Measurements from ENCODE around the gene HECTD1. TPM values are rescaled to one million over a fixed set of nuclear protein-coding genes. Genes with fewer than 3 reads are reported as not detected.

HECTD1 gene
- total RNA-seq, 1 experiment from 2014 or later: 88.5 TPM

GRCh38 chr14:31162910-31163649, 44.5 kb downstream of the HECTD1 start:
- ATAC-seq (no peak), DNase-seq (ENCODE audit: low spot score) (no peak)
- Mint-ChIP-seq H3K27ac (no peak overlapping the region), H3K36me3 (peaks cover 43% of the 10 kb centered on the region), H3K27me3 (ENCODE audit: low read depth) (no peaks in the 10 kb centered on the region), H3K9me3 (no peaks in the 10 kb centered on the region), H3K4me1 (no peaks in the 10 kb centered on the region), H3K4me3 (no peak overlapping the region)
- TF ChIP-seq, protein P1, sequence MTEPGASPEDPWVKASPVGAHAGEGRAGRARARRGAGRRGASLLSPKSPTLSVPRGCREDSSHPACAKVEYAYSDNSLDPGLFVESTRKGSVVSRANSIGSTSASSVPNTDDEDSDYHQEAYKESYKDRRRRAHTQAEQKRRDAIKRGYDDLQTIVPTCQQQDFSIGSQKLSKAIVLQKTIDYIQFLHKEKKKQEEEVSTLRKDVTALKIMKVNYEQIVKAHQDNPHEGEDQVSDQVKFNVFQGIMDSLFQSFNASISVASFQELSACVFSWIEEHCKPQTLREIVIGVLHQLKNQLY (CRISPR knock-in tag; IDR thresholded peaks at IDR 0.05): no peak
- TF ChIP-seq TP53 (CRISPR knock-in tag; IDR thresholded peaks at IDR 0.05) (no peak), IRF1 (CRISPR knock-in tag; IDR thresholded peaks at IDR 0.05) (no peak), ATF1 (CRISPR knock-in tag; IDR thresholded peaks at IDR 0.05) (no peak), USF2 (CRISPR knock-in tag; IDR thresholded peaks at IDR 0.05) (no peak), TEAD4 (CRISPR knock-in tag; IDR thresholded peaks at IDR 0.05) (no peak), ELF4 (CRISPR knock-in tag; IDR thresholded peaks at IDR 0.05; ENCODE audit: low read depth) (no peak)
- TF ChIP-seq, protein P2, sequence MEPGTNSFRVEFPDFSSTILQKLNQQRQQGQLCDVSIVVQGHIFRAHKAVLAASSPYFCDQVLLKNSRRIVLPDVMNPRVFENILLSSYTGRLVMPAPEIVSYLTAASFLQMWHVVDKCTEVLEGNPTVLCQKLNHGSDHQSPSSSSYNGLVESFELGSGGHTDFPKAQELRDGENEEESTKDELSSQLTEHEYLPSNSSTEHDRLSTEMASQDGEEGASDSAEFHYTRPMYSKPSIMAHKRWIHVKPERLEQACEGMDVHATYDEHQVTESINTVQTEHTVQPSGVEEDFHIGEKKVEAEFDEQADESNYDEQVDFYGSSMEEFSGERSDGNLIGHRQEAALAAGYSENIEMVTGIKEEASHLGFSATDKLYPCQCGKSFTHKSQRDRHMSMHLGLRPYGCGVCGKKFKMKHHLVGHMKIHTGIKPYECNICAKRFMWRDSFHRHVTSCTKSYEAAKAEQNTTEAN (CRISPR knock-in tag; IDR thresholded peaks at IDR 0.05): no peak
- CTCF ChIA-PET: no interaction called here
- POLR2A ChIA-PET: no interaction called here

DNA sequence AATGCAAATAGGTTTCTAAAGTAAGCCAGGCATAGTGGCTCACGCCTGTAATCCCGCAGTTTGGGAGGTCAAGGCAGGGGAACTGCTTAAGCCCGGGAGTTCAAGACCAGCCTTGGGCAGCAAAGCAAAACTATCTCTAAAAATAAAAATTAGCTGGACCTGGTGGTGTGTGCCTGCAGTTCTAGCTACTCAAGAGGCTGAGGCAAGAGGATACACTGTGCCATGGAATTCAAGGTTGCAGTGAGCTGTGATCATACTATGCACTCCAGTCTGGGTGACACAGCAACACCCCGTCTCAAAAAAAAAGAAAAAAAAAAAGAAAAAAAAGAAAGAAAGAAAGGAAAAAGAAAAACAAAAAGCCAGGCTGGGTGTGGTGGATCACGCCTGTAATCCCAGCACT, 46.3 kb downstream of the HECTD1 start:
- H3K4me1 Mint-ChIP-seq: no peaks in the 10 kb centered on the region
- no peaks in the 10 kb centered on the region for H3K27me3 Mint-ChIP-seq (ENCODE audit: low read depth)
- DNase-seq (ENCODE audit: low spot score) (no peak), ATAC-seq (no peak)
- peaks cover 41% of the 10 kb centered on the region for H3K36me3 Mint-ChIP-seq
- TF ChIP-seq, protein P3, sequence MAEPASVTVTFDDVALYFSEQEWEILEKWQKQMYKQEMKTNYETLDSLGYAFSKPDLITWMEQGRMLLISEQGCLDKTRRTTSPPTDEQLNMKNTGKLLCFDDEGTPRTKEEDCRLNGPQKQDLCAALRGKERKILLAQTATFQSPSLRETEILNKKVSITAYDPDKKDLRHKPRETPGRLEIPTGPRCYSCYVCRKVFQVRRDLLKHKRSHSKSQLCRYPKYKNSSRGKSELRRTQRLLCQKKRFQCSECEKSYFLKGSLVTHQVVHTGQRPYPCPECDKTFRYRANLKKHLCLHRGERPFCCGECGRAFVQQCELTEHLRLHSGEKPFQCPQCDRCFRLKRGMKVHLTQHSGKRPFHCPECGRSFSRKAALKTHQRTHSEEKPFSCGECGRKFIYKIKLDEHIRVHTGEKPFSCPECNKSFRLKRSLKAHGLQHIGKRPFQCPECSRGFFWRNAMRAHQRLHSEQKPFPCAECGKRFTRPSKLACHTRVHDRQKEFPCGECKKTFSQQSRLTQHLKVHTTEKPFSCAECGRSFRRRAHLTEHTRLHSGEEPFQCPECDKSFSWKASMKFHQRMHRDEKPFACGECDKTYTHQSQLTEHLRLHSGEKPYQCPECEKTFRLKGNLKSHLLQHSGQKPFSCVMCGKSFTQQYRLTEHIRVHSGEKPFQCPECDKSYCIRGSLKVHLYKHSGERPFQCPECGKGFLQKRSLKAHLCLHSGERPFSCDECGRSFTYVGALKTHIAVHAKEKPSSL (CRISPR knock-in tag; conservative IDR thresholded peaks at IDR 0.05): no peak
- TF ChIP-seq NFATC4 (CRISPR knock-in tag; IDR thresholded peaks at IDR 0.05) (no peak), RORB (CRISPR knock-in tag; IDR thresholded peaks at IDR 0.05) (no peak), OVOL2 (CRISPR knock-in tag; IDR thresholded peaks at IDR 0.05; ENCODE audit: borderline replicate concordance) (no peak), NR1H2 (CRISPR knock-in tag; IDR thresholded peaks at IDR 0.05) (no peak), HMGA2 (CRISPR knock-in tag; IDR thresholded peaks at IDR 0.05) (no peak), ZNF532 (CRISPR knock-in tag; IDR thresholded peaks at IDR 0.05; ENCODE audit: borderline replicate concordance) (no peak), EMX1 (CRISPR knock-in tag; IDR thresholded peaks at IDR 0.05) (no peak), JUN (CRISPR knock-in tag; IDR thresholded peaks at IDR 0.05) (no peak), TEAD1 (CRISPR knock-in tag; IDR thresholded peaks at IDR 0.05) (no peak)
- TF ChIP-seq, protein P4, sequence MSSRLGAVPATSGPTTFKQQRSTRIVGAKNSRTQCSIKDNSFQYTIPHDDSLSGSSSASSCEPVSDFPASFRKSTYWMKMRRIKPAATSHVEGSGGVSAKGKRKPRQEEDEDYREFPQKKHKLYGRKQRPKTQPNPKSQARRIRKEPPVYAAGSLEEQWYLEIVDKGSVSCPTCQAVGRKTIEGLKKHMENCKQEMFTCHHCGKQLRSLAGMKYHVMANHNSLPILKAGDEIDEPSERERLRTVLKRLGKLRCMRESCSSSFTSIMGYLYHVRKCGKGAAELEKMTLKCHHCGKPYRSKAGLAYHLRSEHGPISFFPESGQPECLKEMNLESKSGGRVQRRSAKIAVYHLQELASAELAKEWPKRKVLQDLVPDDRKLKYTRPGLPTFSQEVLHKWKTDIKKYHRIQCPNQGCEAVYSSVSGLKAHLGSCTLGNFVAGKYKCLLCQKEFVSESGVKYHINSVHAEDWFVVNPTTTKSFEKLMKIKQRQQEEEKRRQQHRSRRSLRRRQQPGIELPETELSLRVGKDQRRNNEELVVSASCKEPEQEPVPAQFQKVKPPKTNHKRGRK (CRISPR knock-in tag; IDR thresholded peaks at IDR 0.05; ENCODE audit: borderline replicate concordance): no peak
- TF ChIP-seq, protein P5, sequence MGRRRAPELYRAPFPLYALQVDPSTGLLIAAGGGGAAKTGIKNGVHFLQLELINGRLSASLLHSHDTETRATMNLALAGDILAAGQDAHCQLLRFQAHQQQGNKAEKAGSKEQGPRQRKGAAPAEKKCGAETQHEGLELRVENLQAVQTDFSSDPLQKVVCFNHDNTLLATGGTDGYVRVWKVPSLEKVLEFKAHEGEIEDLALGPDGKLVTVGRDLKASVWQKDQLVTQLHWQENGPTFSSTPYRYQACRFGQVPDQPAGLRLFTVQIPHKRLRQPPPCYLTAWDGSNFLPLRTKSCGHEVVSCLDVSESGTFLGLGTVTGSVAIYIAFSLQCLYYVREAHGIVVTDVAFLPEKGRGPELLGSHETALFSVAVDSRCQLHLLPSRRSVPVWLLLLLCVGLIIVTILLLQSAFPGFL (CRISPR knock-in tag; IDR thresholded peaks at IDR 0.05; ENCODE audit: borderline replicate concordance): no peak
- H3K27ac Mint-ChIP-seq: no peak overlapping the region
- H3K4me3 Mint-ChIP-seq: no peak overlapping the region
- H3K9me3 Mint-ChIP-seq: no peaks in the 10 kb centered on the region
- POLR2A ChIA-PET: no interaction called here
- CTCF ChIA-PET: no interaction called here

Data from WTC11 (cell line).